H1 (cell line): Measurements from ENCODE around the gene CCER1. TPM values are rescaled to one million over a fixed set of nuclear protein-coding genes. Genes with fewer than 3 reads are reported as not detected.

Source experiments
- EZH2 ChIP-seq: fragments of 200-600 bp; sonication (generic); IDR thresholded peaks from 2 replicates; pipeline ENCODE4 v1.7.1; 2012; ENCODE audit warnings: low read depth, mild to moderate bottlenecking, moderate library complexity, low read length, inconsistent platforms; ENCODE audit not compliant: severe bottlenecking
- polyA plus RNA-seq, 7 experiments: library from polyadenylated mRNA; depleted of rRNA in 3 of 7; stranded (reverse) in 5 of 7; unstranded in 2 of 7; fragments of >200 nt in 5 of 7; fragments of 200-250 nt in 2 of 7; gene quantifications; 1 replicate in 5 of 7; 2 replicates in 1 of 7; 4 replicates in 1 of 7; pipeline versions ENCODE4 v1.2.1 to v1.2.3, GENCODE V29; 2011 to 2013; ENCODE audit warnings: missing spikeins in 2 of 7, mixed read lengths in 2 of 7
- total RNA-seq: library from RNA; stranded (reverse); fragmentation: NEBNext Ultra II Directional; extraction: Animal tissue kit (Norgen Biotek cat#: 25700); gene quantifications from 2 replicates; pipeline ENCODE4 v1.2.1, GENCODE V29; 2021
- TF ChIP-seq, protein P1 (sequence below): fragments of 300-600 bp; sonication (generic); IDR thresholded peaks from 2 replicates; pipeline ENCODE4 v1.7.1; 2012; ENCODE audit warnings: low read length, moderate library complexity, mild to moderate bottlenecking, inconsistent platforms; ENCODE audit not compliant: insufficient replicate concordance

CCER1 gene
- total and polyA plus RNA-seq, 2 of the 8 experiments (the other 6 are each of a cell fraction or from before 2014, with no cell fraction given), result not detected

DNA sequence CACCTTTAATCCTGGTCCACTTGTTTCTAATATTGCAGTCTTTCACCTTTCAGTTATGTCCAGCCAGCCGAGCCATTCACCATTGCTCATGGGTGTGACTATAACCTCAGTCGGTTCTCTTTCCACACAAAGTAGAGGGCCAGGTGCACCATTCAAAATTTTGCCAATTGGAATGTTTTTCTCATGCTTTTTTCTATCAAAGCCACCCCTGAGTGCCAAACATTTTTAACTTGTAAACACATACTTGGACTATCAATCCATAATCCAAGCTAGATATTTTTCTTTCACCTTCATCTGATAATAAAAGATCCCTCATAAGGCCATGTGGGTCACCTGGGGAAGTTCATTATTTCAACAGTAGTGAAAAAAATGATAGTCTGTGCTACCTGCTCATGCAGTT, 52.4 kb downstream of the CCER1 start (continued):
- TF ChIP-seq, protein P1, sequence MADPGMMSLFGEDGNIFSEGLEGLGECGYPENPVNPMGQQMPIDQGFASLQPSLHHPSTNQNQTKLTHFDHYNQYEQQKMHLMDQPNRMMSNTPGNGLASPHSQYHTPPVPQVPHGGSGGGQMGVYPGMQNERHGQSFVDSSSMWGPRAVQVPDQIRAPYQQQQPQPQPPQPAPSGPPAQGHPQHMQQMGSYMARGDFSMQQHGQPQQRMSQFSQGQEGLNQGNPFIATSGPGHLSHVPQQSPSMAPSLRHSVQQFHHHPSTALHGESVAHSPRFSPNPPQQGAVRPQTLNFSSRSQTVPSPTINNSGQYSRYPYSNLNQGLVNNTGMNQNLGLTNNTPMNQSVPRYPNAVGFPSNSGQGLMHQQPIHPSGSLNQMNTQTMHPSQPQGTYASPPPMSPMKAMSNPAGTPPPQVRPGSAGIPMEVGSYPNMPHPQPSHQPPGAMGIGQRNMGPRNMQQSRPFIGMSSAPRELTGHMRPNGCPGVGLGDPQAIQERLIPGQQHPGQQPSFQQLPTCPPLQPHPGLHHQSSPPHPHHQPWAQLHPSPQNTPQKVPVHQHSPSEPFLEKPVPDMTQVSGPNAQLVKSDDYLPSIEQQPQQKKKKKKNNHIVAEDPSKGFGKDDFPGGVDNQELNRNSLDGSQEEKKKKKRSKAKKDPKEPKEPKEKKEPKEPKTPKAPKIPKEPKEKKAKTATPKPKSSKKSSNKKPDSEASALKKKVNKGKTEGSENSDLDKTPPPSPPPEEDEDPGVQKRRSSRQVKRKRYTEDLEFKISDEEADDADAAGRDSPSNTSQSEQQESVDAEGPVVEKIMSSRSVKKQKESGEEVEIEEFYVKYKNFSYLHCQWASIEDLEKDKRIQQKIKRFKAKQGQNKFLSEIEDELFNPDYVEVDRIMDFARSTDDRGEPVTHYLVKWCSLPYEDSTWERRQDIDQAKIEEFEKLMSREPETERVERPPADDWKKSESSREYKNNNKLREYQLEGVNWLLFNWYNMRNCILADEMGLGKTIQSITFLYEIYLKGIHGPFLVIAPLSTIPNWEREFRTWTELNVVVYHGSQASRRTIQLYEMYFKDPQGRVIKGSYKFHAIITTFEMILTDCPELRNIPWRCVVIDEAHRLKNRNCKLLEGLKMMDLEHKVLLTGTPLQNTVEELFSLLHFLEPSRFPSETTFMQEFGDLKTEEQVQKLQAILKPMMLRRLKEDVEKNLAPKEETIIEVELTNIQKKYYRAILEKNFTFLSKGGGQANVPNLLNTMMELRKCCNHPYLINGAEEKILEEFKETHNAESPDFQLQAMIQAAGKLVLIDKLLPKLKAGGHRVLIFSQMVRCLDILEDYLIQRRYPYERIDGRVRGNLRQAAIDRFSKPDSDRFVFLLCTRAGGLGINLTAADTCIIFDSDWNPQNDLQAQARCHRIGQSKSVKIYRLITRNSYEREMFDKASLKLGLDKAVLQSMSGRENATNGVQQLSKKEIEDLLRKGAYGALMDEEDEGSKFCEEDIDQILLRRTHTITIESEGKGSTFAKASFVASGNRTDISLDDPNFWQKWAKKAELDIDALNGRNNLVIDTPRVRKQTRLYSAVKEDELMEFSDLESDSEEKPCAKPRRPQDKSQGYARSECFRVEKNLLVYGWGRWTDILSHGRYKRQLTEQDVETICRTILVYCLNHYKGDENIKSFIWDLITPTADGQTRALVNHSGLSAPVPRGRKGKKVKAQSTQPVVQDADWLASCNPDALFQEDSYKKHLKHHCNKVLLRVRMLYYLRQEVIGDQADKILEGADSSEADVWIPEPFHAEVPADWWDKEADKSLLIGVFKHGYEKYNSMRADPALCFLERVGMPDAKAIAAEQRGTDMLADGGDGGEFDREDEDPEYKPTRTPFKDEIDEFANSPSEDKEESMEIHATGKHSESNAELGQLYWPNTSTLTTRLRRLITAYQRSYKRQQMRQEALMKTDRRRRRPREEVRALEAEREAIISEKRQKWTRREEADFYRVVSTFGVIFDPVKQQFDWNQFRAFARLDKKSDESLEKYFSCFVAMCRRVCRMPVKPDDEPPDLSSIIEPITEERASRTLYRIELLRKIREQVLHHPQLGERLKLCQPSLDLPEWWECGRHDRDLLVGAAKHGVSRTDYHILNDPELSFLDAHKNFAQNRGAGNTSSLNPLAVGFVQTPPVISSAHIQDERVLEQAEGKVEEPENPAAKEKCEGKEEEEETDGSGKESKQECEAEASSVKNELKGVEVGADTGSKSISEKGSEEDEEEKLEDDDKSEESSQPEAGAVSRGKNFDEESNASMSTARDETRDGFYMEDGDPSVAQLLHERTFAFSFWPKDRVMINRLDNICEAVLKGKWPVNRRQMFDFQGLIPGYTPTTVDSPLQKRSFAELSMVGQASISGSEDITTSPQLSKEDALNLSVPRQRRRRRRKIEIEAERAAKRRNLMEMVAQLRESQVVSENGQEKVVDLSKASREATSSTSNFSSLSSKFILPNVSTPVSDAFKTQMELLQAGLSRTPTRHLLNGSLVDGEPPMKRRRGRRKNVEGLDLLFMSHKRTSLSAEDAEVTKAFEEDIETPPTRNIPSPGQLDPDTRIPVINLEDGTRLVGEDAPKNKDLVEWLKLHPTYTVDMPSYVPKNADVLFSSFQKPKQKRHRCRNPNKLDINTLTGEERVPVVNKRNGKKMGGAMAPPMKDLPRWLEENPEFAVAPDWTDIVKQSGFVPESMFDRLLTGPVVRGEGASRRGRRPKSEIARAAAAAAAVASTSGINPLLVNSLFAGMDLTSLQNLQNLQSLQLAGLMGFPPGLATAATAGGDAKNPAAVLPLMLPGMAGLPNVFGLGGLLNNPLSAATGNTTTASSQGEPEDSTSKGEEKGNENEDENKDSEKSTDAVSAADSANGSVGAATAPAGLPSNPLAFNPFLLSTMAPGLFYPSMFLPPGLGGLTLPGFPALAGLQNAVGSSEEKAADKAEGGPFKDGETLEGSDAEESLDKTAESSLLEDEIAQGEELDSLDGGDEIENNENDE, result no peak
- no peak for TF ChIP-seq EZH2
